HG03460 (cell line): ENCODE data around the gene LMOD1.
"Not testable (repeated sequence)": the region's sequence is repeated elsewhere in the genome, so short reads cannot be mapped to it uniquely, and the experiment has no call there.

Experiments
- ATAC-seq: cut with Tn5 transposase; IDR thresholded peaks from one replicate; pipeline ENCODE4 v1.9.1; 2021; ENCODE audit not compliant: unreplicated experiment

LMOD1 gene

GRCh38 chr1:201949491-201949890, 3.1 kb upstream of the LMOD1 start:
- ATAC-seq, result no peak

- ATAC-seq, result no peak
These were observed 1.3 kb upstream of the LMOD1 start for GRCh38 chr1:201947697-201948008.

- ATAC-seq, result no peak
These were observed 505 bp downstream of the LMOD1 start for GRCh38 chr1:201945863-201946223.

GRCh38 chr1:201945157-201945556, 1.2 kb downstream of the LMOD1 start:
- no peak for ATAC-seq

GRCh38 chr1:201944639-201945038, 1.7 kb downstream of the LMOD1 start:
- ATAC-seq, result no peak

GRCh38 chr1:201944002-201944401, 2.3 kb downstream of the LMOD1 start:
- ATAC-seq, result no peak

- no peak for ATAC-seq
These were observed 4.2 kb downstream of the LMOD1 start for GRCh38 chr1:201942129-201942495.

GRCh38 chr1:201941420-201942128, 4.8 kb downstream of the LMOD1 start:
- no peak for ATAC-seq

GRCh38 chr1:201940316-201940715, 6.0 kb downstream of the LMOD1 start:
- ATAC-seq, result not testable (repeated sequence)

- ATAC-seq, result no peak
These were observed 6.8 kb downstream of the LMOD1 start for GRCh38 chr1:201939574-201939973.

GRCh38 chr1:201939148-201939547, 7.2 kb downstream of the LMOD1 start:
- no peak for ATAC-seq

GRCh38 chr1:201938440-201939035, 7.8 kb downstream of the LMOD1 start:
- no peak for ATAC-seq

- ATAC-seq, result no peak
These were observed 8.6 kb downstream of the LMOD1 start for GRCh38 chr1:201937624-201938213.

- no peak for ATAC-seq
These were observed 12.4 kb downstream of the LMOD1 start for GRCh38 chr1:201933840-201934430.

GRCh38 chr1:201930803-201931202, 15.5 kb downstream of the LMOD1 start:
- no peak for ATAC-seq

- ATAC-seq, result no peak
These were observed 16.2 kb downstream of the LMOD1 start for GRCh38 chr1:201930137-201930536.

GRCh38 chr1:201928266-201928665, 18.1 kb downstream of the LMOD1 start:
- ATAC-seq, result no peak

- no peak for ATAC-seq
These were observed 20.2 kb downstream of the LMOD1 start for GRCh38 chr1:201925981-201926645.

- no peak for ATAC-seq
These were observed 21.1 kb downstream of the LMOD1 start for GRCh38 chr1:201925301-201925567.

- ATAC-seq, result no peak
These were observed 24.3 kb downstream of the LMOD1 start for GRCh38 chr1:201921952-201922558.

- ATAC-seq, result no peak
These were observed 28.0 kb downstream of the LMOD1 start for GRCh38 chr1:201918343-201918742.
